Measurements from ENCODE around the gene NR5A2.

NR5A2 gene

DNA sequence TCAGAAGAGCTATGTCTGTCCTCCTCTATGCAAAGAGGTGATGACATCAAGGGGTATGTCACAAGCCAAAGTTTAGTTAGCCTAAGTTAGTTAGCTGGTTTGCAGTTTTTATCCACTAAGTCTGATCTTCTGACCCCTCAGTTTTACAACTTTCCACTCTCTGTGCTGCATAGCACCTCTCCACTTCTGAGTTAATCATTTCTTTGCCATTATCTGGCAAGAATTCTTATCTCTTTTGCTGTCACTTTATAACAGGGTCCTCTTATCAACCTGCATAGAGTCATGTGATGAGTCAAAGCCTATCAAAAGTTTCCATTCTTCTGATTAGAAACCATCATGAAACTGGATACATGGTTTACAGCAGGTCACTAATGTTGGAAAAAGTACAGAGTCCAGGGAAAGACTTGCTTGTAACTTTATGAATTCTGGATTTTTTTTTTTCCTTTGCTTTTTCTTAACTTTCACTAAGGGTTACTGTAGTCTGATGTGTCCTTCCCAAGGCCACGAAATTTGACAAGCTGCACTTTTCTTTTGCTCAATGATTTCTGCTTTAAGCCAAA lies at the start of gene NR5A2:
Gene NR5A2, plus strand, starts transcription at position 447 of the 560 bp plus-strand sequence. CDS start 138 bp downstream, outside the sequence.
- DNase-seq, result no peak

DNA sequence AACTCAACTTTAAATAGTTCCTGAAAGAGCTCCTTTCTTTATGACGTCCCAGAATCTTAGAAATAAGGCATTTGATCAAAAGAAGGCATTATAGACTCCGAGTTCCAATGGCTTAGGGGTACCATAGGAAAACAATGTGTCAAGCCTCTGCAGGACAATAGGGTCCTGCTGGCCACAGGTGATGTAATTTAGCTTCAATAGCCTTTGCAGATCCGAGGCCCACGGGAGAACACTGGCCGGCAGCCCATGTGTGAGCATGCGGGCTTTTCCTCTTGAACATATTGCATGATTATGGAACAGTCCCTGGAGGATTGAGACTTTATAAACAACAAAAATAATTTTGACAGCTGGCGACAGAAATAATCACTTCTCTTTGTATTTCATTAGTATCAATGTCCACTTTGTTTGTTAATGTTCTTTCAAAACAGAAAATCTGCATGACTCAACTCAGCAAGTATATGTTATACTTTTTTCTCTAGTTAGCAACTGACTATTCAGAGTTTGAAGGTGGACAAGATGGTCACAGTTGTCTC lies 49.0 kb upstream of the NR5A2 start:
- no peak for DNase-seq

DNA sequence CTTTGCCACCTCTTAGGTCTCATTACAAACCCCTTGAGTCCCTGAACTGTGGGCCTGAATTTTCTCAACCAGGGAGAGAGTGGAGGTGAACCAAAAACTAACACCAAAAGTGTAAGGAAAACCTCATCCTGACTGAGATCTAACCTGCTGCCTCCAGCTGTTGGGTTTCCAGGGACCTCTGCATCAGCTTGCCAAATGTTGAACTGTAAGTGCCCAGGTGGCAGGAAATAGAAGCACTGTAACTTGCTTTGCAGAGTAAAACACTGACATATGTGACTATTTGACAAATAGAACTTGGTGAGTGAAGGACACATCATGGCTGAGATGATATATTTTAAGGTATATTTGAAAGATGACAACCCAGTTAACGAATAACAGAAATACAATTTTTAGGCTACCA lies 48.4 kb upstream of the NR5A2 start:
- no peak for DNase-seq

DNA sequence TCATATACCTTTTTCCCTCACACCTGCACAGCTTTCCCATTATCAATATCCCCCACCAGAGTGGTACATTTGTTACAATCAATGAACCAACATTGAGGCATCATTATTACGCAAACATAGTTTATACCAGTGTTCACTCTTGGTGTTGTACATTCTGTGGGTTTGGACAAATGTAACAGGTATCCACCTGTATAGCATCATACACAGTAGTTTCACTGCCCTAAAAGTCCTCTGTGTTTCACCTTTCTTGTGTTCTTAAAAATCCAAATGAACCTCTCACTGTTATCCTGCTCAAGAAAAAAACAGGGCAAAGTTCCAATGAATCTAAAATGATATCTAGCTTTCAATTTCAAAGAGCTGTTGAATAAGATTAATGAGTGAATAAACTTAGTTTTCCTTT lies 45.9 kb upstream of the NR5A2 start:
- no peak for DNase-seq

DNA sequence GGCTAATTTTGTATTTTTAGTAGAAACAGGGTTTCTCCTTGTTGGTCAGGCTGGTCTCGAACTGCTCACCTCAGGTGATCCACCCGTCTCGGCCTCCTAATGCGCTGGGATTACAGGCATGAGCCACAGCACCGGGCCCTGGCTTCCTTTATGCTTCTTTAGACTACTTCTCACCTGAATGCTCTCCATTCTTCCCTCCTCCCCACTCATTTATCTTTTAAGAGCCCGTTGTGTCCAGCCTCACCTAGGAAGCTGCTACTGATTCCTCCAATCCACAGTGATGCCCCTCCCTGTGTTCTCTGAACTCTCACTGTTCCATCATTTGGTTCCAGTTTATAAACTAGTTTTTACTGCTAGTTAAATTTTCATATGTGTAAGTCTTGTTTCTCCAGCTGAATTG lies 44.9 kb upstream of the NR5A2 start:
- no peak for DNase-seq

DNA sequence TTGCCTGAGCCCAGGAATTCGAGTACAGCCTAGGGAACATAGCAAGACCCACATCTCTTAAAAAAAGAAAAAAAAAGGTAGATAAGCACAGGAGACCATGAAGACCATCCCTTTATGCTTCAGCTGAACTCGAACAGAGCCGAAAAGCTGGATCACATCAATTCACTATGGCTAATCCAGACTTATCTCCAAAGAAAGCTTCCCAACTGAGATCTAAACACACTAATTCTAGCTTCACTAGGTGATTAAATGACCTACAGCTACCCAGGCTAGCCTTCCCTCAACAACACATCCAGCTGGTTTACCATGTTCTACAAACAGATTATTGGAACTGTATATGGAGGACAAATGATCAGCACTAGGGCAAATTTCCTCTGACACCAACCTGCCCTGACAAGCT lies 44.0 kb upstream of the NR5A2 start:
- DNase-seq, result no peak

DNA sequence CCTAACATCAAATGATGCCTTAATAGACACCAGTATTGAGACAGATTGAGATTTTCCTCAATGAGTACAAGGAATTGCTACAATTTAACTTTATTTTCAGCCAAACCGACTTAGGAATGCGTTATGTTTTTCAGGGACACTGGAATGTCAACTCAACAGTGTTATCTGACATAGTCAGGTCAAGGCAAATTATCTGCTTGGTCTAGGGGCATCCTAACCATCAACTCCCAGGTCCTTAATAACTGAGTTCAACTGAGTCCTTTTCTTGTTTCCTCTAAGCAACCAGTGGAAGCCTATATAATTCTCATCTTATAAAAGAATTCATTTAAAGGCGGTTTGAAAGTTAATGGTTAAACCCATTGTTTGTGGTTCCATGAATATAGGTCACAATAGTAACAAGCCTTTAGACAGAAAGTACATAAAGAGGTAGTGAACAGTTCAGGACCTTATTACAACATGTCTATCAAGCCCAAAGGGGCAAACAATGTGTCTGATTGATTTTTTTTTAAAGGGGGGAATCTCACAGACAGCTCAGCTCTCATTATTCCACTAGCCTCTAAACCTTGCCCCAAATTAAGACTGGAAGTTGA lies 32.3 kb upstream of the NR5A2 start:
- no peak for DNase-seq

DNA sequence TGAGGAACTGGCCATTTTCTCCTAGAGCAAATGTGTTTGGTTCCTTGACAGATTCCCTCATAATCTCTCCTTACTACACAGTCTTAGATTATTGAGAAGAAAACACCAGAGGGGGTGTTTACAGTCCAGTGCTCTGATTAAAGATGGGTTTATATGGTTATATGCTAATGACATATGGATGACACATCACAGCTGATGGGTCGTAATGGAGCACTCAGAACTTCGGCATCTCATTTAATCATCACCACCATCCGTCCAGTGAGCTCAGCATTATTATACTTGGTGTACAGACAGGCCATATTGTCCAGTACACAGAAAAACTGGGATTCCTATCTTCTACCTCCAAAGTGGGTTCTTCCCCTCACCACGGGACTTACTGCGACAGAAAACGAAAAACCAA lies 22.3 kb upstream of the NR5A2 start:
- no peak for DNase-seq

DNA sequence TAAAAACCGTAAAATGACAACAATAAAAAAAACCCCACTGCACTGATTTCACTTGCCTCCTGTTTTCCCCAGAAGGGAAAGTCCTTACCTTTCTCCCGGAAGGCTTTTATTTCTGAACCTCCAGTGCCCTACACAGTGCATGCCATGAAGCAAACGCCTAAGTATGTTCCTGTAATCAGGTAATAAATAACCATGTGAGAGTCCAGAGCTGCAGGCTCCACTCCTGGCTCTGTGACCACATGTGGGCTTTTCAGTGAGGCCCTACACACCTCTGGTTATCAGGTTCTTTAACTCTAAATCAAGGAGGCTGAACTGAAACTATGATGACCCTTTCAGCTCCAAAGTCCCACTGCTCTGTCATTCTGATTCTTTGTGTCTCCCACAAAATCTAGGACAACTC lies 20.8 kb upstream of the NR5A2 start:
- DNase-seq, result no peak

DNA sequence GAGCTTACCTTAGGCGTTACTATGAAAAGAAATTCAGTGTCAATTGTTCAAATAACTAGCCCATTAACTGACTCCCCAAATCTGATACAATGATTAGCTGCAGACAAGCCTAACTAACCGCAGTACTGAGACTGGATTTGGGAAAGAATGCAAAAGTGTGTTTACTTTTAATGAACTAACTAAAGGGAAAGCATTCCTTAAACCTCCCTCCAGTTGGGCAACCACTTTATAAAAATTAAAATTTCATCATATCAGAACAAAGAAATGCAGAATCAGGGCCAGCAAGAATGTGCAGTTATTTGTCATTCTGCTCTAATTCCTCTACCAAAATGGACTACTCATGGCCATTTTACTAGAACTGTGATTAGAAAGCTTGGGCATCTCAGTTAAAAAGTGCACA lies 11.7 kb upstream of the NR5A2 start:
- DNase-seq, result no peak

DNA sequence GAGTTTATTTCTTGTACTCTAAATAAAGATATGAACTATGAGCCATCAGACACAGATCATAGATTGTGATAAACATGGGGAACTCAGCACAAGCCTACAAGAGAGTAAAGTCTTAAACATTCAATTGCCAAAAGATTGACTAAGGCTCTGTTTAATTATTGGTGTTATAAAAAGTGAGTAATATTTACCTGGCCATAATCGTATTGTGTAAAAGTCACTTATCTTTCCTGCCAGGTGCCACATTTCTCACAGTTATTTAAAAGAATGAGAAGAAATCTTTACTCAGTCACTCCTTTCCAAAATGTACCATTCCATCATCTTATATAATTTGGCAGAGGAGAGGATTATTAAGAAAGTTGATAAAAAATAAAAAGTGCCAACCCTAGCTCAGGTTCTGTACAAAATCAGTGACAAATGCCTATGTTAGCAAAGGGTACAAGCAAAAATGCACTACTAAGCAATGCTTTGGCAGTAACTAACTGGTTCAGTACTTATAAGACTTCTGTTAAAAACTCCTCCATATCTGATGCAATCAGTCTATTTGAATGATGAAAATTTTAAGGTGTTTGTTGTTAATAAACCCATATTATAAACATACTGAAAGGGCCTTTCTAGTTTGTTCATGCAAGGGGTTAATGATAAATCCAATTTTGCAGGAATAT lies 5.8 kb upstream of the NR5A2 start:
- DNase-seq, result no peak

DNA sequence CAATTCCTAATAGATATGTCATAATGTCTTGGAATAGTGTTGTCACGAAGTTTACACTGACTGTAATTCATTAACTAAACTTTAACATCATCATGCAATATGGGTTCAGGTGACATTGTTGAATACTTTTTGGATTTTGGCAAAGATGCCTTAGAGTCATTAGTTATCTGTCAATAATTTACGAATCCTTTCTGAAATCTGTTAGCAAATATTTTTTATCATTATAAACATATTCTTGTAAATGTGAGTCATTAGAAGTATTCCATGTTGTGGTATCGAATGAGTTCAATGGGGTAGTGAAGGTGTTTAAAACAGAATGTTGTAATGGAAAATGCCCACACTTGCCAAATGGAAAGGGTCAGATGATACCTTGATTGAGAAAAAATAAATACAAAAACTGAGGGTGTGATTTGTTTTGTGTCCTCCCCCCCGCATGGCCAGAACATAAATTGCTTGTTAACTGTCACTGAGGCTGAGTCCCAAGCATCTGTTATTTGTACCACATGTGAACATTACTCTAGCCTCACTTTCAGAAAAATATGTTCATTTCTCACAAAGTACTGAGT lies 5.2 kb upstream of the NR5A2 start:
- no peak for DNase-seq

DNA sequence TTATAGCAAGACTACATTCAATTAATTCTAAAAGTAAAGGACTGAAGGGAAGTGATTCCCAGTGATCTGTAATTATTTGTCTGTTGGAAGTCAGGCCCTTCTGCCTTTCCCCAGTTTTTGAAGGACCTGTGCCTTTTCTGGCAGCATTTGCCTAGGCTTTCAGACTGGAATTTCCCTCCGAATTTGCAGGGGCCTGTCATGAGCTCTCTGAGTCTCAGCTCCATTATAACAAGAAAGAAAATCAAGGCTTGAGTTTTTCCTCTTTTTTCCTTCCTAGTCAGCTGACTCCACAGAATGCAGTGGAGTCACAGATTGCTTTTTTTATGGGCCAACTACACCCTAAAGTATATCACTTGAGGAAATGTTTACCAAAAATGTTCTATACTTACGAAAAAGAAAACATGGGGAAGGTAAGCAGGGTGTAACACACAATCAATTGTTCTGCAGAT lies 1.1 kb downstream of the NR5A2 start:
- DNase-seq, result no peak

DNA sequence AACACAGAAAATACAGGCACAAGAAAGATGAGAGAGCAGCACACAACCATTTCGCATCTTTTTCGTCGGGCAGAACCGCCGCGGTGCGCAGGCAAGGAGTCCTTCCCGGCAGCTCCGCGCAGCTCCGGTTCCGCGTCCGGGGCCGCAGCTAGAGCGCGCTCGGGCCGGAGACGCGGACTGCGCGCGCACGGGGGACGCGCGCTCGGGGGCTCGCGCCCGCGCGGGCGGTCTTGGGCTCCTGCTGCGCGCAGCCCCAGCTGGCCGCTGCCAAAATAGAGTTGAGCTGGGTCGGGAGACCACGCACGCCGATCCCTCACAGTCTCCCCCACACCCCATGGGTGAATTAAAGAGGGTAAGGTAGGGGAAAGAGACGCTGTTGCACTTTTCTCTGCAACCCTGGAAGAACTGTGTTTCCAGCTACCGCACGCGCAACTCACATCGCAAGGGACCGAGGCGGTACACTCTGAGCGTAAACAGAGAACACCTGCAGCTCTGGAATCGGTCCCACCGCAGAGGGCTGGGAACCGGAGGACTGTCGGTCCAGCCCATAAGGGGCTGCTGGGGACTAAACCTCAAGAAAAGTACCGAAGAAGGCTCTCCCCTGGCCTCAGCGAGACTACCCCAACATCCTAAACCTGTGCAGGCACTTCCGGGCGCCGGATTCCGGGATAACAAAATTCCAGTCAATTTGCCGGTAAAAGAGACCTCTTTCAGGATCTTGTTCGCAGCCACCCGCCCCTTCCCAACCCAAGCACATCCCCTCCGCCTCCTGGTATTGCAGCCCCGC lies 1.7 kb downstream of the NR5A2 start:
- DNase-seq, result no peak

DNA sequence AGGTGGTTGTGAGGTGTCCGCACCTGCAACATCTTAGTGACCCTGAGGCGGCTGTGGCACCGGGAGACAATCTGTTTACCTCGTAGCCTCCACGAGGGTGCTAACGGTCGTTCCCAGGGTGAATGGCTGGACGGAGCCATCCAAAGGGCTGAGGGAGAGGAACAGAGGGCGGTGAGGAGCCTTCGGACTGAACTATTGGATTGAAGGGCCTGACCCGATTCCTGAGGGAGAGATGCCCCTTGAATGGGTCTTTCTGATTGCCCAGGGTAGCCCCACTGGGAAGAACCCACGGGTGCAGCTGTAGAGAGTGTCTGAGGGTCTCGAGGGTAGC lies 2.3 kb downstream of the NR5A2 start:
- no peak for DNase-seq

DNA sequence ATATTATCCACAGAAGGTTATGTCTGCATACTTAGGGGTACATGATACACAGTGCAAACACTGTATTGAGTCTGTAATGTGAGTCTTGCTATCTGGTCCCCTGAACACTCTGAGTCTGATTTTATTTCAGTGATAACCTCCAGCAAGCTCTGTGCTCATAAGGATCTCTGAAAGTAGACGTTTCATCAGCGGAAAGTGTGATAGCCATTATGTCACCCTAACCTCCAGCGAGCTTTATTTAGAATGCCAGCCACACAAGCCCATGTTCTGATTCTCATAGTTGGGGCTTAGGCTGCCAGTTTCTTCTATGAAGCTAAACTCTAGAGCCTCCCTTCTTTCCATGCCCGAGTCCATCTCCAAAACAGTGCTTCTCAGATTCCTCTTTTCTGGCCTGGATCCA lies 3.3 kb downstream of the NR5A2 start:
- no peak for DNase-seq

DNA sequence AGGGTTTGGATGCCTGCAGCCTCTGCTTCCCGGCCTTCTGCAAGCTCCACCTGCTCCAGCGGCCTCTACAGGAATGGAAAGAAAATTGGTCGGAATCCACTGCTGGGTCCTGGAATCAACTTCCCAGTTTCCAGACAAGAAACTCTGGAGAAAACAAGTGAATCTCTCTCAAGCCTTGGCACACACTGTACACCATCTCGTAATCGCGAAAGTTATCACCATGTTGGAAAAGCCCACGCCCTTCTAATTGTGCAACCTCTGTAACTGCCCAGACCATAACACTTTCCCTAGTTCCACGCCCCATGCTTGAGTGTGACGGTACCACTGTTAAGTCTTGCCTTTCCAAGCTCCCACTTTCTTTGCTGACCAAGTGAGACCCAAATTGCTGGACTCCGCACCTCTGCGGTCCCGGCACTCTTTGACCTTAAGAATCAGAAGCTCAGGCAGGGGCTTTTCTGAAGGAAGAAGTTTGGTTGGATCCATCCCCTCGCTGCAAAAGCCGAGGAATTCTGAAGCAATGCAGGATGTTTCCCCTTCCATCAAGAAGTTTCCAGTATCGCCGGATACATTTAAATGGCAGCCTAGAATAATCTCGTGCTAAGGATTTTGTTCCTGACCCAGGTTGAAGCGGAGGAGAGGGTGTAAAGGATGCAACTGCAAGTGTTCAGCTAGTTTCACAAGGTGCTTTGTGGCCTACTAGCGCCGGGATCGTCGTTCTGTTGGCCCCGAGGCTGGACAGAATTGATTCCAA lies 6.2 kb downstream of the NR5A2 start:
- no peak for DNase-seq

DNA sequence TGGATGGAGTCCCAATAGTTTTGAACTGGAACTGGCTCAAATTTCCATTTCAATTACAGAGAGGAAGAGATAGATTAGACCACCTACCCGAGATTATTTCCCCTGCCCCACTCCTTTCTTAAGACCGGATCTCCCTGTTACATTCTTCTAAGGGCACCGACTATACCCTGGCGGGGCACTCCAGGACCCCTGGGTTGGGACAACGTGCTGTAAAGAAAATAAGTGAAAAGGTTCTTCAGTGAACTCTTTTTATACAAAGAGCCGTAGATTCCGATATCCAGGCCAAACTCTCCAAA lies 6.7 kb downstream of the NR5A2 start:
- no peak for DNase-seq

DNA sequence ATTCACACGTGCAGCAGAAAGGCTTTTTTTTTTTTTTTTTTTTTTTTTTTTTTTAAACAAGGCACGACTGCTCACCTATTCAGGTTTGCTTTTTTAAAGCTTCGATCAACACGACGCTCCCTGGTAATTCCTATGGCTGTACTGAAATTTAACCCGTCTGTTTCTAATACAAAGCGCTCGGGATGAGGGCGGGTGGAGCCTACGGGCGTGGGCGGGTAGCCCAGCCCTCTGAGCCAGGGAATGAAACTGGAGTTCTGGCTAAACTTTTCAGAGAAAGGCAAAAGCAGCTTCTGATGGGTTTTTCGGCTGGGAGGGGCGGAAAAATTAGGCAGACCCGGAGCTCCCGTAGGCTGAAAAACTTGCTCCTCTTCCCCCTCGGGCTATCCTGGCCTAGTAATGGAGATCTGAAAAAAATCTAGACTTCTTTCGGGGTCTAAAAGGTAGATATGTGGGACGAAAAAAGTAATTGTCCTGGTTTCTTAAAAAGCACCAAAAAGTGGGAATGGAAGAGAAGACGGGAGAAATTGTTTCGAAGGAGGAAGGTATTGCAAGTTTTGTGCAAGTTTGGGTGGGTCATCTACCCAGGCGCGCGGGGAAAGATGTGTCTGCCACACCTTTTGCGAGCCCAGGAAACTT lies 7.4 kb downstream of the NR5A2 start:
- no peak for DNase-seq

DNA sequence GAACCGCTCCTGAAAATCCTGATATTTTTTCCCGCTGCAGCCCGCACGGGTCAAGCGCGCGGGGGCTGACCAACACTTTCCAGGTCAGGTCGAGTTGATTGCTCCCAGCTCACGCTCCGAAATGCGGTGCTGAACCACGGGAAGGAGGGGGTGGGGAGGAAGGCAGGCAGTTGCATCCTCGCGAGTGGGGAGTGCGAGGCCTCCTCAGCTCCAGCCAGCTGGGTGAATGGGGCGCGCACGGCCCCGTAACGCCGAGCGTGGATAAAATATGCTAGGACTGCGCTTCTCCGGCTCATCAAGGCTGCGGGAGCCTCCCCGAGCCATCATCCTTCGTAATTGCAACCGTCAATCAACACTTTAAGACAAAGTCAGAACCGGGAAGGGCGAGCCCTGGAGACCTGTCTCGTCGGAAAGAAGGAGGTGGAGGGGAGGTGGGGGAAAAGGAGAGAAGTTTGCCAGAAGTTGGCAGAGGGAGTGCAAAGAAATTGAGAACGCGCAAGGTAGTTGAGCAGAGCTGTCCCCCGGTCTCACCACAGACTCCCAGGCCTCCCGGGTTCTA lies 8.0 kb downstream of the NR5A2 start:
- no peak for DNase-seq

DNA sequence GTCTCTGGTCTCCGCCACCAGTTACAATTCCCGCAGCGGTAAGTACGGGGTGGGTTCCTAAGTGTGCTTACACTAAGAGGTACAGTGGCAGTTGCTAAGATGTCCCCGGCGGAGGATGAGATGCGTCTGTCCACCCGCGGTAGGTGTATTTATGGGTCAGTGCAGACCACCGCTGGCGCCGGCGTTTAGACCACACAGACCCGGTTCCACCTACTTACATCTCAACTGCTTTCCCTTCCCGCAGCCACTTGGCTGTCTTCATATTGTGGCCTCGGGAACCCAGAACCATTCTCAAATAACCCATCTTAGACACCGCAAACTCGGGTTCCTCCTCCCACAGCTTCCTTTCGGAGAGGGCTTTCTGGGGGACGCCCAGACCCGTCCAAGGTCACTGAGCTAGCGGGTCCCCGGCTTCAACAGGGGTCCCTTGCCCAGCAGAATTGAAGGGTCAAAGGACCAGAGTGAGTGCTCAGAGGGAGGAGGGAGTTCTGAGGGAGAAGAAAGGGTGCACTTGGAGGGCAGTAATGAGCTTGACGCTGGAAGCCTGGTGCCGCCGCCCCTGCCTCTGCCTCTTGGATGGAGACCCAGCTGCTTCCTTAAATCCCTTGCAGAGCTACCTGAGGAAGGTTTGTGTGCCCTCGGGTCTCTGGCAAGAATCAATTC lies 8.6 kb downstream of the NR5A2 start:
- no peak for DNase-seq
